ENCODE results near the gene STAG2.
A peak's percentile ranks its signal among the peaks of the same experiment; 100 is the strongest.

The STAG2 gene

GRCh38 chrX:123962006-123962467, 531 bp downstream of the STAG2 start:
- in situ Hi-C loops (cut with HindIII; ENCODE audit: low sequenced_read_pairs): no loop called here
- no peak for DNase-seq (ENCODE audit: low read depth, low spot score)
- H3K4me3 ChIP-seq (ENCODE audit: low read depth, low read length): peak overlapping the region; percentile 85
- no peak for TF ChIP-seq CTCF (IDR thresholded peaks at IDR 0.05; ENCODE audit: low read depth, low read length)

GRCh38 chrX:123962794-123963373, 1.4 kb downstream of the STAG2 start:
- in situ Hi-C loops (cut with HindIII; ENCODE audit: low sequenced_read_pairs): no loop called here
- no peak for TF ChIP-seq CTCF (IDR thresholded peaks at IDR 0.05; ENCODE audit: low read depth, low read length)
- peak overlapping the region; percentile 85 for H3K4me3 ChIP-seq (ENCODE audit: low read depth, low read length)
- peak; percentile 97 for DNase-seq (ENCODE audit: low read depth, low spot score)

- H3K4me3 ChIP-seq (ENCODE audit: low read depth, low read length): peak overlapping the region; percentile 3
- in situ Hi-C loops (cut with HindIII; ENCODE audit: low sequenced_read_pairs): no loop called here
- DNase-seq (ENCODE audit: low read depth, low spot score): peak; percentile 22
- TF ChIP-seq CTCF (IDR thresholded peaks at IDR 0.05; ENCODE audit: low read depth, low read length): no peak
These were observed 2.8 kb downstream of the STAG2 start for GRCh38 chrX:123964156-123964834.

- no peak overlapping the region for H3K4me3 ChIP-seq (ENCODE audit: low read depth, low read length)
- DNase-seq (ENCODE audit: low read depth, low spot score): no peak
- no peak for TF ChIP-seq CTCF (IDR thresholded peaks at IDR 0.05; ENCODE audit: low read depth, low read length)
- in situ Hi-C loops (cut with HindIII; ENCODE audit: low sequenced_read_pairs): no loop called here
These were observed 4.2 kb downstream of the STAG2 start for GRCh38 chrX:123965712-123966111.

GRCh38 chrX:123967497-123967896, 6.0 kb downstream of the STAG2 start:
- no peak overlapping the region for H3K4me3 ChIP-seq (ENCODE audit: low read depth, low read length)
- in situ Hi-C loops (cut with HindIII; ENCODE audit: low sequenced_read_pairs): no loop called here
- TF ChIP-seq CTCF (IDR thresholded peaks at IDR 0.05; ENCODE audit: low read depth, low read length): no peak
- no peak for DNase-seq (ENCODE audit: low read depth, low spot score)

- H3K4me3 ChIP-seq (ENCODE audit: low read depth, low read length): no peak overlapping the region
- no peak for TF ChIP-seq CTCF (IDR thresholded peaks at IDR 0.05; ENCODE audit: low read depth, low read length)
- in situ Hi-C loops (cut with HindIII; ENCODE audit: low sequenced_read_pairs): no loop called here
- no peak for DNase-seq (ENCODE audit: low read depth, low spot score)
These were observed 7.0 kb downstream of the STAG2 start for GRCh38 chrX:123968383-123969050.
